WTC11 (cell line): ENCODE results near the gene RETREG3. TPM values are rescaled to one million over a fixed set of nuclear protein-coding genes. Genes with fewer than 3 reads are reported as not detected.

Experiments used
- ATAC-seq: fragments of 200-7000 bp; cut with Tn5 transposase; 2 replicates; pipeline ENCODE4 v1.10.0; 2021; ENCODE audit warnings: mild to moderate bottlenecking, moderate library complexity
- CTCF ChIA-PET: fragments of 300-600 bp; sonication (Branson Sonifier 250); formaldehyde crosslinking; loops from one replicate; lab custom pipeline; 2021; ENCODE audit warnings: antibody characterized with exemption; lab: Charles Lee
- POLR2A ChIA-PET: fragments of 350-600 bp; sonication (Branson Sonifier 250); formaldehyde crosslinking; loops from one replicate; lab custom pipeline; 2021; ENCODE audit warnings: antibody characterized with exemption; lab: Charles Lee
- DNase-seq: peaks from one replicate; pipeline ENCODE4 v3.0.0; 2021; ENCODE audit warnings: low spot score
- H3K27ac Mint-ChIP-seq: 2 replicates; pipeline ENCODE4 v1.8.0; 2021; ENCODE audit warnings: mixed read lengths
- H3K27me3 Mint-ChIP-seq: 2 replicates; pipeline ENCODE4 v1.8.0; 2021; ENCODE audit warnings: low read depth, mild to moderate bottlenecking, moderate library complexity, mixed read lengths
- H3K36me3 Mint-ChIP-seq: 2 replicates; pipeline ENCODE4 v1.8.0; 2021; ENCODE audit warnings: mixed read lengths
- H3K4me1 Mint-ChIP-seq: 2 replicates; pipeline ENCODE4 v1.8.0; 2022; ENCODE audit warnings: mixed read lengths
- H3K4me3 Mint-ChIP-seq: 2 replicates; pipeline ENCODE4 v1.8.0; 2021; ENCODE audit warnings: mild to moderate bottlenecking, moderate library complexity, mixed read lengths
- H3K9me3 Mint-ChIP-seq: 2 replicates; pipeline ENCODE4 v1.8.0; 2021; ENCODE audit warnings: mixed read lengths
- GABPB1 ChIP-seq: sonication (generic); formaldehyde crosslinking; IDR thresholded peaks from 2 replicates; pipeline ENCODE4 v1.8.1; 2023; ENCODE audit warnings: mild to moderate bottlenecking, missing genetic modification reagents
- MXD4 ChIP-seq: fragments of 250-450 bp; sonication (Bioruptor Pico); IDR thresholded peaks from 2 replicates; pipeline ENCODE4 v1.8.0; 2021; ENCODE audit warnings: mild to moderate bottlenecking, moderate library complexity, borderline replicate concordance
- total RNA-seq: library from RNA; stranded (reverse); gene quantifications from 3 replicates; pipeline ENCODE4 v1.2.3, GENCODE V29; 2021

RETREG3 gene
- total RNA-seq, 1 experiment from 2014 or later, result 40.4 TPM

- ChIA-PET POLR2A (no interaction called here), CTCF (interaction anchor here (1.9 to 2.6 kb wide), 2 partner anchors 11 to 13 kb away, joined by 5 to 12 read pairs; no protein-coding TSS in a partner anchor)
- H3K27ac Mint-ChIP-seq, result no peak overlapping the region
- peak; percentile 71 for TF ChIP-seq GABPB1
- TF ChIP-seq MXD4, result no peak
- no peaks in the 10 kb centered on the region for H3K36me3 Mint-ChIP-seq
- no peaks in the 10 kb centered on the region for H3K9me3 Mint-ChIP-seq
- H3K4me1 Mint-ChIP-seq, result peaks cover 16% of the 10 kb centered on the region
- no peak overlapping the region for H3K4me3 Mint-ChIP-seq
- ATAC-seq (no peak), DNase-seq (no peak)
- peaks cover 35% of the 10 kb centered on the region for H3K27me3 Mint-ChIP-seq
Observed at GRCh38 chr17:42530952-42531454, 78.2 kb downstream of the RETREG3 start.

Other genes starting within 250 kb of the RETREG3 start
- 74.4 to 98.0 TPM (median 74.9 TPM) in 3 replicates for gene STAT3, start 220.9 kb downstream of the RETREG3 start, total RNA-seq
- 24.6 to 28.4 TPM (median 27.8 TPM) in 3 replicates for gene CAVIN1, start 186.1 kb downstream of the RETREG3 start, total RNA-seq
- gene ATP6V0A1, start 150.5 kb downstream of the RETREG3 start, total RNA-seq, result 49.7 to 55.2 TPM (median 50.9 TPM) in 3 replicates
- 28.9 to 39.3 TPM (median 30.4 TPM) in 3 replicates for gene NAGLU, start 73.1 kb downstream of the RETREG3 start, total RNA-seq
- 1.5 to 1.6 TPM (median 1.5 TPM) in 3 replicates for gene HSD17B1, start 56.5 kb downstream of the RETREG3 start, total RNA-seq
- gene COASY, start 47.2 kb downstream of the RETREG3 start, total RNA-seq, result 106 to 131 TPM (median 113 TPM) in 3 replicates
- 26.9 to 34.9 TPM (median 30.1 TPM) in 3 replicates for gene MLX, start 42.3 kb downstream of the RETREG3 start, total RNA-seq
- 20.1 to 23.3 TPM (median 21.6 TPM) in 3 replicates for gene PSMC3IP, start 31.6 kb downstream of the RETREG3 start, total RNA-seq
- gene TUBG1, start 309 bp upstream of the RETREG3 start, total RNA-seq, result 130 to 141 TPM (median 140 TPM) in 3 replicates
- 22.1 to 26.7 TPM (median 22.2 TPM) in 3 replicates for gene TUBG2, start 49.9 kb upstream of the RETREG3 start, total RNA-seq
- gene PLEKHH3, start 67.6 kb upstream of the RETREG3 start, total RNA-seq, result 33.0 to 40.2 TPM (median 35.6 TPM) in 3 replicates
- gene CCR10, start 72.5 kb upstream of the RETREG3 start, total RNA-seq, result 3.7 to 4.4 TPM (median 4.2 TPM) in 3 replicates
- 12.1 to 12.7 TPM (median 12.7 TPM) in 3 replicates for gene CNTNAP1, start 73.2 kb upstream of the RETREG3 start, total RNA-seq
- gene EZH1, start 135.7 kb upstream of the RETREG3 start, total RNA-seq, result 19.8 to 24.1 TPM (median 22.4 TPM) in 3 replicates
- 10.9 to 13.1 TPM (median 11.6 TPM) in 3 replicates for gene RAMP2, start 151.9 kb upstream of the RETREG3 start, total RNA-seq
- gene VPS25, start 164.1 kb upstream of the RETREG3 start, total RNA-seq, result 98.6 to 103 TPM (median 101 TPM) in 3 replicates
- gene WNK4, start 171.2 kb upstream of the RETREG3 start, total RNA-seq, result 1.4 to 1.7 TPM (median 1.5 TPM) in 3 replicates
- 54.2 to 65.2 TPM (median 60.9 TPM) in 3 replicates for gene COA3, start 189.3 kb upstream of the RETREG3 start, total RNA-seq
- not detected in 3 replicates for gene CNTD1, start 189.5 kb upstream of the RETREG3 start, total RNA-seq
- 51.8 to 59.2 TPM (median 54.7 TPM) in 3 replicates for gene BECN1, start 214.9 kb upstream of the RETREG3 start, total RNA-seq
- 141 to 192 TPM (median 159 TPM) in 3 replicates for gene PSME3, start 224.0 kb upstream of the RETREG3 start, total RNA-seq
- 9.8 to 11.0 TPM (median 10.1 TPM) in 3 replicates for gene AOC2, start 235.2 kb upstream of the RETREG3 start, total RNA-seq
- 6.2 to 8.2 TPM (median 7.6 TPM) in 3 replicates for gene AOC3, start 241.8 kb upstream of the RETREG3 start, total RNA-seq